HG03045 (cell line): ENCODE results near the gene THADA.
"Not testable (repeated sequence)": the region's sequence is repeated elsewhere in the genome, so short reads cannot be mapped to it uniquely, and the experiment has no call there.

ENCODE experiments used
- ATAC-seq: cut with Tn5 transposase; IDR thresholded peaks from one replicate; pipeline ENCODE4 v1.9.1; 2021; ENCODE audit warnings: mild to moderate bottlenecking, moderate library complexity; ENCODE audit not compliant: unreplicated experiment

The THADA gene

GRCh38 chr2:43595603-43596412 lies at the start of gene THADA:
TSS of gene THADA (minus strand) at chr2:43596038. CDS start at chr2:43592392, 3,646 bp downstream.
- ATAC-seq, result peak; percentile 99

GRCh38 chr2:43643680-43644079 lies 47.8 kb upstream of the THADA start:
- ATAC-seq, result no peak

GRCh38 chr2:43642363-43642762 lies 46.5 kb upstream of the THADA start:
- no peak for ATAC-seq

- peak; percentile 100 for ATAC-seq
Observed at GRCh38 chr2:43637030-43637803, 41.4 kb upstream of the THADA start, which contains the start of gene PLEKHH2. TSS of gene PLEKHH2 (plus strand) at chr2:43637260. CDS start at chr2:43644674, 7,414 bp downstream.

GRCh38 chr2:43636621-43637020 lies 40.8 kb upstream of the THADA start:
- no peak for ATAC-seq

- not testable (repeated sequence) for ATAC-seq
Observed at GRCh38 chr2:43636153-43636552, 40.3 kb upstream of the THADA start.

- ATAC-seq, result no peak
Observed at GRCh38 chr2:43634604-43635306, 38.9 kb upstream of the THADA start.

GRCh38 chr2:43631618-43632317 lies 35.9 kb upstream of the THADA start:
- no peak for ATAC-seq

- no peak for ATAC-seq
Observed at GRCh38 chr2:43622931-43623451, 27.2 kb upstream of the THADA start.

- ATAC-seq, result no peak
Observed at GRCh38 chr2:43619511-43619910, 23.7 kb upstream of the THADA start.

GRCh38 chr2:43616967-43617680 lies 21.3 kb upstream of the THADA start:
- no peak for ATAC-seq

- no peak for ATAC-seq
Observed at GRCh38 chr2:43612944-43613343, 17.1 kb upstream of the THADA start.

- ATAC-seq, result no peak
Observed at GRCh38 chr2:43611987-43612894, 16.4 kb upstream of the THADA start.

- no peak for ATAC-seq
Observed at GRCh38 chr2:43610361-43610760, 14.5 kb upstream of the THADA start.

- no peak for ATAC-seq
Observed at GRCh38 chr2:43609290-43609918, 13.6 kb upstream of the THADA start.

- no peak for ATAC-seq
Observed at GRCh38 chr2:43605851-43606250, 10.0 kb upstream of the THADA start.

GRCh38 chr2:43605079-43605655 lies 9.3 kb upstream of the THADA start:
- ATAC-seq, result no peak

- no peak for ATAC-seq
Observed at GRCh38 chr2:43604674-43605073, 8.8 kb upstream of the THADA start.
